Epithelial cell of proximal tubule (primary cell): Measurements from ENCODE around the gene DSTN. TPM values are rescaled to one million over a fixed set of nuclear protein-coding genes. Genes with fewer than 3 reads are reported as not detected.

Experiments used
- DNase-seq: peaks from one replicate; pipeline ENCODE4 v3.0.0-alpha.2; 2011; ENCODE audit warnings: low read depth
- H3K4me3 ChIP-seq: 2 replicates; pipeline ENCODE4 v1.5.1; 2011; ENCODE audit warnings: low read depth, mild to moderate bottlenecking, low read length
- CTCF ChIP-seq: conservative IDR thresholded peaks from 2 replicates; pipeline ENCODE4 v1.5.1; 2012; ENCODE audit warnings: low read depth, mild to moderate bottlenecking, low read length
- total RNA-seq: library from RNA; depleted of rRNA; stranded (reverse); fragments of >200 nt; gene quantifications from 2 replicates; pipeline ENCODE4 v1.2.3, GENCODE V29; 2015

The DSTN gene
- total RNA-seq, 1 donor from 2014 or later: 317 TPM

DNA sequence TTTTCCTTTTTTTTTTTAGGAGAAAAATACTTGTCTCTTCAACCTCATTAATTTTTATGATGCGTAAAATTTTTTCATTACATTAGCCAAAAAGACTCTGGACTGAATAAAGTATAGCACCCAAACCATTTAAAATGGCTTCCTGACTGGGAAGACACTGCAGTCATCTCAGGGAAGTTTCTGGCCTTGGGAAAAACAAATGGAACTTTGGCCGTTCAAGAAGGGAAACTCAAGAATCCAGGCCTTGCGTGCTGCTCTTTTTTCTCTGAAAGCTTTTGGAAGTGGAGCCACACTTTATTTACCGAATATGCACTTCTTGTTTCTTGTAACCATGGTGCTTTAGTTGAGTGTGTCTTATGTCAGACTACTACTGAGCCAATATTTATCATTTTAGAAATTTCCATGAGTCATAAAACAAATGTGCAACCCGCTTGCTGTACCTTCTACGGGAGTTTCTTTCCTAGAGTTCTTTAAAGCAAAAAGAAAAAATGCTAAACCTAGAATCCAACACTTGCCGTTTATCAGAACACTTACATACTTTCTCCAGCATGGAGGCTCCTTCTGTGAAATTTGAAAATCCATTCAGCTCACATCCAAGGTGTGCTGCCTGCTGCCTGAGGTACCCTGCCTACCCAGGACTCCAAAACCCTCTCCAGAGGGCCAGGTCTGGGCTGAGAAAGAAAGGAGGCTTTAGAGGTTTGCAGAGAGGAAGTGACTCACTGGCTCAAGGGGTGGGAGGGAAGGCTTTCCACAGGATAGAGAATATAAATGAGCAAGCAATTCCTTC lies 11.5 kb upstream of the DSTN start:
- DNase-seq: no peak
- TF ChIP-seq CTCF: no peak
- H3K4me3 ChIP-seq: peak overlapping the region; percentile 28

DNA sequence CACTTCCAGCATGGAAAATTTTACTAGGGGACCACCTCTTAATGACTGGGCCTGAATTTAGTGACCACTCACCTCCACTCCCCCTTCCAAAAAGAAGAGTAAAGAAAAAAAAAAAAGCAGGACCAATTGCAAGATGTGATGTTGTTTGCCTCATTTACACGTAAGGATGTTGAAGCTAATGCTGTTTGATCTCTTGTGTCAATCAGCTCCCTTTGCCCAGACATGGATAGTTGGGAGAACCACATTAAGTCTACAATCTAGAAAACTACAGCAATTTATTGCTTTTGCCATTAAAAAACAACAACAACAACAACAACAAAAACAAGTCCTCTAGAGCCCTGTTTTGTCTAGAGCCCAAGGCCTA lies 11.0 kb upstream of the DSTN start:
- no peak overlapping the region for H3K4me3 ChIP-seq
- TF ChIP-seq CTCF: no peak

GRCh38 chr20:17559338-17559737 lies 10.5 kb upstream of the DSTN start:
- TF ChIP-seq CTCF: no peak
- H3K4me3 ChIP-seq: no peak overlapping the region
- no peak for DNase-seq

More for the DNA sequence above, 11.0 kb upstream of the DSTN start:
- DNase-seq: no peak

DNA sequence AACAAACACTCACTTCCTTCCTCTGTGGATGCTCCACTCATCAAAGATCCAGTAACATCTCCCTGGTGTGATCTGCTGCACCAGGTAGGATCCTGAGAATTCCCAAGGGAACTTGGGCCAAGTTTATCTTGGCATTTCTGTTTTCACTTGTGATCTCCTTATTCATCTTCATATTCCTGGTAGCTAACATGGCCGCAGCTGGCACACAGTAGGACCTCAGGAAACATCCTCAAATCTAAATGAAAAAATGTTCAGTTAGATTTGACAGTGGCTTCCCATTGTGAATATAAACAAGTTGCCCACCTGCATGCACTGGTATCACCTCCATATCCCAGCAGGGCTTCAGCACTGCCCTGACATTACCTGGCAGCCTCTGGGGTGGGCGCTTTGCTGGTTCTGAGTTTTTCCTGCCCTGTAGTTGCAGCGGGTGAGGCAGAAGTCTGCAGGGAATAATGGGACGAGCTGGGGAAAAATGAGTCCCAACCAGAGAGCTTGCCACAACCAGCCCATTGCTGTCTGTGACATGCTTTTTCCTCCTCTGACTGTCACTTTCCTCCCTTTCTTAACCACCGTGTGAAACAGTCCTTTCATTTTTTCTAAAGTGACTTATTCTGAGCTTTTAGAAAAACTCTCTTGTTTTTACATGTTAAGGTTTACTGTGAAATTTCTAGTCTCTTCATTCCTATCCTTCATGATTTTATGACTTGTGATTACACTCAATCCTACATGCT lies 9.4 kb upstream of the DSTN start:
- no peak for TF ChIP-seq CTCF
- H3K4me3 ChIP-seq: no peak overlapping the region
- DNase-seq: no peak

DNA sequence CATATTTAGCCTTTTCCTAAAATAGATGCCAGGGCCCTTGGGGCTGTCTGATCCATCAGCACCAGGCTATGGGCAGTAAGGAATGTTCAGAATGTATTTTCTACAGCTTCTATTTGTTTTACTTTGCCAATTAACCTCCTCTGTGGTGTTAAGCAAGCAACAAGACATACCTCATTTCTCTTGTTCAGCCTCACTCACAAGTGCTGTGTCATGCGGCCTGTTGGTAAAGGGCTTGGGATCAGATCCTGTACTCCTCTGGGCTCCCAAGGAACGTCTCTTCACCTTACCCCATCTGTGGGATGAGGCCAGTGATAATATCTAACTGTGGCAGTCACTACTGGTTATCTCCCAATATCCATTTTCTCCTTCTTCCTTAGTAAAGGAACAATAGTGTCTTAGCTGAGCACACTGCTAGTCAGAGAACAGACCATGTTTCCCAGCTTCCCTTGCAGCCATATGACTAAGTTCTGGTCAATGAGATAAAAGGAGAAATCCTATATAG lies 7.0 kb upstream of the DSTN start:
- no peak overlapping the region for H3K4me3 ChIP-seq
- TF ChIP-seq CTCF: no peak
- no peak for DNase-seq

DNA sequence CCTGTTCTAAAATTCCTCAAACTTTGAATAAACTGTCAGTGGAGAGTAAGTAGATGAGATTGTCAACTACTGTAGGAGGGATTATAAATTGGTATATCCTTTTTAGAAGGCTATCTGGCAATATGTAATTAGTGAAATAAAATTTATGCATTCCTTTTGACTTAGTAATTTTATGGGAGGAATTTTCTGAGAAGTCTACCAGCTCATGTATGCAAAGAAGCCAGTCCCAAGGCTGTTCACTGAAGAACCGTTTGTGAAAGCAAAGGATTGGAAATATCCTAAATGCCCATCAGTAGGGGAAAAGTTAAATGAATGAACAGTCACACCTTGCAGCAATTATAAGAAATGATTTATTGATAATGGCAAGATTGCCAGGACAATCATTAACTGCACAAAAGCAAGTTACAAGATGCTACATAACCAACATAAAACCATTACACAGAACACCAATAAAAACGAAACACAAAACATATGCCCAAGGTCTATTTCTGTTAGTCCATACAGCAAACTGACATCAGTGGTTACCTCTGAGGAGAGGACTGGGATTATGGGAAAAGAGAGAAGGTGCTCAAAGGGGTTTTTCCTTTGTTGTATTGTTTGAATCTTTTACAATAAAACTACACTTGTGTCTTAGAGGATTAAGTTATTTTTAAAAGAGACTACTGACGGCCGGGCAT lies 4.6 kb upstream of the DSTN start:
- no peak for TF ChIP-seq CTCF
- H3K4me3 ChIP-seq: no peak overlapping the region
- DNase-seq: no peak
